Stimulated activated naive CD8-positive, alpha-beta T cell treated with anti-CD3 and anti-CD28 coated beads, Interleukin-15, Interleukin-2, amounts not matched to agents 100 ng/mL and 50 ng/mL, for 24 hours (primary cell): ENCODE data around the gene SMAD4.
"Not testable (repeated sequence)": the region's sequence is repeated elsewhere in the genome, so short reads cannot be mapped to it uniquely, and the experiment has no call there.

Experiments
- H3K27ac Mint-ChIP-seq: one replicate; pipeline ENCODE4 v1.8.0; 2021; ENCODE audit warnings: mild to moderate bottlenecking, mixed read lengths
- H3K27me3 Mint-ChIP-seq: one replicate; pipeline ENCODE4 v1.8.0; 2021; ENCODE audit warnings: mixed read lengths
- H3K36me3 Mint-ChIP-seq: one replicate; pipeline ENCODE4 v1.8.0; 2021; ENCODE audit warnings: low read depth, mixed read lengths
- H3K4me1 Mint-ChIP-seq: one replicate; pipeline ENCODE4 v1.8.0; 2021; ENCODE audit warnings: low read depth, mixed read lengths
- H3K4me3 Mint-ChIP-seq: one replicate; pipeline ENCODE4 v1.8.0; 2021; ENCODE audit warnings: mild to moderate bottlenecking, mixed read lengths
- H3K9me3 Mint-ChIP-seq: one replicate; pipeline ENCODE4 v1.8.0; 2021; ENCODE audit warnings: mixed read lengths

SMAD4 gene

DNA sequence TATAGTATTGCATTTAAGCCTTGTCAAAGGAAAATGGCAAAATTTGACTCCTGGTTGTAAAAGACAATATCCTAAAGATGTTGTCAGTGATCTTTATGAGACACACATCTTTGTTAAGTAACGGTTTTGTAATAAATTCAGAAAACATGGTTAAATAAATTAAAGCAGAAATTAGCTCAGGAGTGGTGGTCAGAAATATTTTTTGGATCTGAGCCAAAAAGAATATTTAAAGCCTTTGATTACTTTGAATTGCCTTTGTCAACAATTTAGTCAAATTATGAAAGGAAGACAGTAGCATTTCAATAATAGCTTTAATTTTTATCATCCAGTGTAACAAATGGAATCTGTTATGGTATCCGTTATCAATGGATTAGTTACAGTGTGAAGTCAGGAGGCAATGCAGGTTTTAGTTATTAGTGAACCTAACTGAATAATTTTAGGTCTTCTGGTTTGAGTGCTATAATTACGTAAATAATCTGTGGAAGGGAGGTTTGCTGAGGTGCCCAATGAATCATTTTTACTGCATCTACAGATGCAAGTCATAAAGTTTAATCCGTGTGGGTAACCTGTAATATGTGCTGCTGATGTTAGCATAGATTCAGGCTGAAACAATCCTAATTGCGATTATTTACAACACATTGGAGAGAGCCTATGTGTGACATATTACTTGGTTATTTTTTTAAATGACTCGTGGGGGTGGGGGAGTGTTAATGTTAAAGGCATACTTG is 42.7 kb downstream of the SMAD4 start:
- Mint-ChIP-seq H3K4me1 (peaks cover 46% of the 10 kb centered on the region), H3K36me3 (peaks cover 86% of the 10 kb centered on the region), H3K27ac (no peak overlapping the region), H3K9me3 (no peaks in the 10 kb centered on the region), H3K4me3 (no peak overlapping the region), H3K27me3 (no peaks in the 10 kb centered on the region)

DNA sequence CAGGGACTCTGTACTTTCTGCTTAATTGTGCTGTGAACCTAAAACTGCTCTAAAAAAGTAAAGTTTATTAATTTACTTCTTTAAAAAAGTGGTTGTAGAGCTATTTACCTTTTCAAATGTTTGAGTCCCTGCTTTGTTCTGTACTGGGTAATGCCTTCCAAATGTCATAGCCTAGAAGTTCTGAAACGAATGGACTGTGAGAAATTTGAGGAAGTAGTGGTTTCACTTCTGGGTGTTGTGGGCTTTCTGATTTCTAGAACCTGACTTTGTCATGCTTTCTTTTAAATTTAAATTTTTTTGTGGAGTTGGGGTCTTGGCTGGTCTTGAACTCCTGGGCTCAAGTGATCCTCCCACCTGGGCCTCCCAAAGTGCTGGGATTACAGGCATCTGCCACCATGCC is 44.6 kb downstream of the SMAD4 start:
- Mint-ChIP-seq H3K4me3 (no peak overlapping the region), H3K27ac (peak overlapping the region; percentile 1), H3K4me1 (peaks cover 46% of the 10 kb centered on the region), H3K27me3 (no peaks in the 10 kb centered on the region), H3K36me3 (peaks cover 84% of the 10 kb centered on the region), H3K9me3 (no peaks in the 10 kb centered on the region)

DNA sequence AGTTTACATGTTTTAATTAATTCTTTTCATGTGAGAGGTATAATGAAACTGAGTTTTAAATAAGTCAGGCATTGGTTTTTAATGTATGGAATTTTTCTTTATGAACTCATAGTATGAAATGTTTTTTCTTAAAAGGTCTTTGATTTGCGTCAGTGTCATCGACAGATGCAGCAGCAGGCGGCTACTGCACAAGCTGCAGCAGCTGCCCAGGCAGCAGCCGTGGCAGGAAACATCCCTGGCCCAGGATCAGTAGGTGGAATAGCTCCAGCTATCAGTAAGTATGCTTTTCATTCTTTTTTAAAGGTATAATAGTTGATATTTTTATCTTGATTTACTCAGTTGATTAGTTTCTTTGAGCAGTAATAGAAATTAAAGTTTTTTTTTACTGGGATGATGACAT is 46.5 kb downstream of the SMAD4 start:
- peaks cover 84% of the 10 kb centered on the region for H3K36me3 Mint-ChIP-seq

DNA sequence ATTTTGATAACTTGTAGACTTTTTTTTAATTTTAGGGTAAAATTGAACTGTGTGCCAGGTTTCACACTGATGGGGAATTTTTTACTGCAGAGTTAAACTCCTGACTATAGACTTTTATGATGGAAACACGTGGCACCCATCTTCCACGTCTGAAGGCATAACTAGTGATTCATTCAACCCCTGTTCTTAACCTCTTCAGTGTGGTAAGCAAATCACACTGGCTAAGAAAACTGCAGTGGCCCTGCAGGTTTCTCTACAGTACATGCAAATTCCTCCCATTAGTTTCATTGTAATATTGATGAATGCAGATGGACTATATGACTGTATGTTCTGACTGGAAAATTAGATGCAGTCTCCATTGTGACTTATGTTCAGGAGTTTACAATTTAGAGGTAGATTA is 47.2 kb downstream of the SMAD4 start:
- Mint-ChIP-seq H3K4me1 (peaks cover 36% of the 10 kb centered on the region), H3K36me3 (peaks cover 84% of the 10 kb centered on the region), H3K9me3 (no peaks in the 10 kb centered on the region), H3K27me3 (no peaks in the 10 kb centered on the region), H3K4me3 (no peak overlapping the region), H3K27ac (no peak overlapping the region)

More for the DNA sequence above, 46.5 kb downstream of the SMAD4 start:
- Mint-ChIP-seq H3K4me1 (peaks cover 33% of the 10 kb centered on the region), H3K4me3 (no peak overlapping the region), H3K27ac (no peak overlapping the region), H3K9me3 (no peaks in the 10 kb centered on the region), H3K27me3 (no peaks in the 10 kb centered on the region)

DNA sequence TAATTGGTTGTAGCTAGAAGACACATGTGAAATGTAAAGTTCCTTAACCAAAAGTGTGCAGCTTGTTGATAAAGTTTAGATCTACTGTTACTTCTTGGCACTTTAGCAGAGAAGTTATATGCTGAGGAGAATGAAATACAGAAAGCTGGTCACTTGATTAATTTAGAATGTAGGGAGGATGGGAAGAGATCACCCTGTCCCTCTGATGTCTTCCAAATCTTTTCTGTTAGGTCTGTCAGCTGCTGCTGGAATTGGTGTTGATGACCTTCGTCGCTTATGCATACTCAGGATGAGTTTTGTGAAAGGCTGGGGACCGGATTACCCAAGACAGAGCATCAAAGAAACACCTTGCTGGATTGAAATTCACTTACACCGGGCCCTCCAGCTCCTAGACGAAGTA is 48.0 kb downstream of the SMAD4 start:
- H3K27me3 Mint-ChIP-seq: no peaks in the 10 kb centered on the region
- no peak overlapping the region for H3K27ac Mint-ChIP-seq
- no peaks in the 10 kb centered on the region for H3K9me3 Mint-ChIP-seq
- H3K4me1 Mint-ChIP-seq: peaks cover 43% of the 10 kb centered on the region
- peaks cover 83% of the 10 kb centered on the region for H3K36me3 Mint-ChIP-seq
- no peak overlapping the region for H3K4me3 Mint-ChIP-seq

DNA sequence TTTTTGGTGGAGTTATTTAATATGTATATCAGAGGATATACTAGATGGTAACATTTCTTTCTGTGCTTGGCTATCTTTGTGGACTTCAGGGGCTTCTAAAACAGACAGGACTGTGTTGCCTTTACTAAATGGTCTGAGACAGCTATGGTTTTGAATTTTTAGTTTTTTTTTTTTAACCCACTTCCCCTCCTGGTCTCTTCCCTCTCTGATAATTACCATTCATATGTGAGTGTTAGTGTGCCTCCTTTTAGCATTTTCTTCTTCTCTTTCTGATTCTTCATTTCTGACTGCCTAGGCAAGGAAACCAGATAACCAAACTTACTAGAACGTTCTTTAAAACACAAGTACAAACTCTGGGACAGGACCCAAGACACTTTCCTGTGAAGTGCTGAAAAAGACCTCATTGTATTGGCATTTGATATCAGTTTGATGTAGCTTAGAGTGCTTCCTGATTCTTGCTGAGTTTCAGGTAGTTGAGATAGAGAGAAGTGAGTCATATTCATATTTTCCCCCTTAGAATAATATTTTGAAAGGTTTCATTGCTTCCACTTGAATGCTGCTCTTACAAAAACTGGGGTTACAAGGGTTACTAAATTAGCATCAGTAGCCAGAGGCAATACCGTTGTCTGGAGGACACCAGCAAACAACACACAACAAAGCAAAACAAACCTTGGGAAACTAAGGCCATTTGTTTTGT is 52.7 kb downstream of the SMAD4 start:
- H3K9me3 Mint-ChIP-seq: peaks cover 3% of the 10 kb centered on the region
- peak overlapping the region; percentile 37 for H3K4me3 Mint-ChIP-seq
- peak overlapping the region; percentile 93 for H3K27ac Mint-ChIP-seq
- peaks cover 93% of the 10 kb centered on the region for H3K36me3 Mint-ChIP-seq
- H3K27me3 Mint-ChIP-seq: no peaks in the 10 kb centered on the region
- H3K4me1 Mint-ChIP-seq: peaks cover 25% of the 10 kb centered on the region

DNA sequence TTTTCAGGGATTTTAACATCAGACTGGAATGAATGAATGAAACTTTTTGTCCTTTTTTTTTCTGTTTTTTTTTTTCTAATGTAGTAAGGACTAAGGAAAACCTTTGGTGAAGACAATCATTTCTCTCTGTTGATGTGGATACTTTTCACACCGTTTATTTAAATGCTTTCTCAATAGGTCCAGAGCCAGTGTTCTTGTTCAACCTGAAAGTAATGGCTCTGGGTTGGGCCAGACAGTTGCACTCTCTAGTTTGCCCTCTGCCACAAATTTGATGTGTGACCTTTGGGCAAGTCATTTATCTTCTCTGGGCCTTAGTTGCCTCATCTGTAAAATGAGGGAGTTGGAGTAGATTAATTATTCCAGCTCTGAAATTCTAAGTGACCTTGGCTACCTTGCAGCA is 53.4 kb downstream of the SMAD4 start:
- Mint-ChIP-seq H3K27ac (peak overlapping the region; percentile 93), H3K36me3 (peaks cover 91% of the 10 kb centered on the region), H3K4me3 (no peak overlapping the region), H3K9me3 (peaks cover 7% of the 10 kb centered on the region), H3K27me3 (no peaks in the 10 kb centered on the region), H3K4me1 (peaks cover 25% of the 10 kb centered on the region)

DNA sequence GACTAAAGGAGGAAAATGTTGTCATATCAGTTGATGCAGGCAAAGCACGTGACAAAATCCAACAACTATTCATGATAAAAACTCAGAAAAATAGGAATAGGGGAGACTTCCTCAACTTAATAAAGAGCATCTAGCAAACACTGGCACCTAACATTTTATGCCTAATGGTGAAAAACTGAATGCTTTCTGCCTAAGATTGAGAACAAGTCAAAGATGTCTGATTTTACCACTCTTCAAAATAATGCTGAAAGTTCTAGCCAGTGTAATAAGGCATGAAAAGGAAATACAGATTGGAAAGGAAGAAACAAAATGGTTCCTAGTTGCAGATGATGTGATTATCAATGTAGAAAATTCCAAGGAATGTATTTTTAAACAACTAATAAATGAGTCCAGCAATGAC is 58.4 kb downstream of the SMAD4 start:
- no peaks in the 10 kb centered on the region for H3K27me3 Mint-ChIP-seq
- no peak overlapping the region for H3K27ac Mint-ChIP-seq
- H3K4me3 Mint-ChIP-seq: no peak overlapping the region
- peaks cover 4% of the 10 kb centered on the region for H3K4me1 Mint-ChIP-seq
- H3K9me3 Mint-ChIP-seq: peaks cover 9% of the 10 kb centered on the region
- H3K36me3 Mint-ChIP-seq: peaks cover 47% of the 10 kb centered on the region

DNA sequence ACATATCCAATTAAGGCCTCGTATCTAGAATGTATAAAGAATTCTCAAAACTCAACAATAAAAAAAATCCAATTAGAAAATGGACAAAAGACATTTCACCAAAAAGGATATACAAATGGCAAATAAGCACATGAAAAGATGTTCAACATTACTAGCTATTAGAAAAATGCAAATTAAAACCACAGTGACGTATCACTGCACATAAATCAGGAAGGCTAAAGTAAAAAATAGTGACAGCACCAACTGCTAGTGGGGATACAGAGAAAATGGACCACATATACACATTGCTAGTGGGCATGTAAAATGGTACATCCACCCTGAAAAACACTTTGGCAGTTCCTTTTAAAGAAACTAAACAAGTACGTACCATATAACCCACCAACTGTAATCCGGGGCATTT is 59.7 kb downstream of the SMAD4 start:
- H3K9me3 Mint-ChIP-seq: peaks cover 9% of the 10 kb centered on the region
- no peaks in the 10 kb centered on the region for H3K27me3 Mint-ChIP-seq
- peaks cover 34% of the 10 kb centered on the region for H3K36me3 Mint-ChIP-seq
- H3K27ac Mint-ChIP-seq: no peak overlapping the region
- no peaks in the 10 kb centered on the region for H3K4me1 Mint-ChIP-seq
- no peak overlapping the region for H3K4me3 Mint-ChIP-seq

DNA sequence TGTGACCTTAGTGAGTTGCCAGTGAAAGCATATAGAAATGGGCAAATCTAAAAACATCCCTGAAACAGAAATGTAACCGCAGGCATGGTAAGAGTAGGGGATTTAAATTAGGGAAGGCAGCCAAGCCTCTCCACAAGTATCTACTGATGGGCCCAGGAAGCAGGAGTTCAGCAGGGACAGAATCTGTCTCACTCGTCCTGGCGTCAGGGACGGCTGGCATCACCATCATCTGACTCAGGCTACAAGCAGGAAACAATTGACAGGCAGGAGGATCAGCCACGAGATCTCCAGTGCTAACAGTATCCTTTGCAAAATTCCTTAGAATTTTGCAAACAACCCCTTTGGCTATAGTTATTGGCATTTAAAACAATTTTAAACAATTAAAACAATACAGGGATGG is 61.3 kb downstream of the SMAD4 start:
- Mint-ChIP-seq H3K9me3 (peaks cover 9% of the 10 kb centered on the region), H3K4me3 (no peak overlapping the region), H3K27ac (no peak overlapping the region), H3K4me1 (no peaks in the 10 kb centered on the region), H3K36me3 (peaks cover 18% of the 10 kb centered on the region), H3K27me3 (no peaks in the 10 kb centered on the region)

DNA sequence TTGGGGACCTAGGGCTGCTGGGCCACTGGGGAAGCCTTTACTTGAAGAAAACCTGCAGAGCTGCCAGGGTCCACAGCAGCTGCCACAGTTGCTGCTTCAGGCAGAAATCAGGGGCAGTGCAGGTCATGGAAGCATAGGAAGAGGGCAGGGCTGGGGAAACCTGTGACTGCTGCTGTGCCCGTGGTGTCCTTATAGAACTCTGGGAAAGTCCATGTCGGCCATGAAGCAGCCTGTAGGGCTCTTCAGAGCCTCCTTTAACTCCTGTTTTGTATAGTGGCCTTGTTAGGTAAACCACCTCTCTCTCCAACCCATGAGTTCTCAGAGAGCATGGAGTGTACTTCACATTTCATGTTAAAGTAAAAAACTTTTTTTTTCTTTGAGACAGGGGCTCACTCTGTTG is 62.1 kb downstream of the SMAD4 start:
- Mint-ChIP-seq H3K27me3 (no peaks in the 10 kb centered on the region), H3K27ac (no peak overlapping the region)

DNA sequence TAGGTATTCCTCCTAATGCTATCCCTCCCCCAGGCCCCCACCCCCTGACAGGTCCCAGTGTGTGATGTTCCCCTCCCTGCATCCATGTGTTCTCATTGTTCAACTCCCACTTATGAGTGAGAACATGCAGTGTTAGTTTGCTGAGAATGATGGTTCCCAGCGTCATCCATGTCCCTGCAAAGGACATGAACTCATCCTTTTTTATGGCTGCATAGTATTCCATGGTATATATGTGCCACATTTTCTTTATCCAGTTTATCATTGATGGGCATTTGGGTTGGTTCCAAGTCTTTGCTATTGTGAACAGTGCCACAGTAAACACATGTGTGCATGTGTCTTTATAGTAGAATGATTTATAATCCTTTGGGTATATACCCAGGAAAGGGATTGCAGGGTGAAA is 63.0 kb downstream of the SMAD4 start:
- not testable (repeated sequence) for H3K4me3 Mint-ChIP-seq, H3K27ac Mint-ChIP-seq, H3K36me3 Mint-ChIP-seq, H3K9me3 Mint-ChIP-seq, H3K27me3 Mint-ChIP-seq, H3K4me1 Mint-ChIP-seq

More for the DNA sequence above, 62.1 kb downstream of the SMAD4 start:
- H3K36me3 Mint-ChIP-seq: peaks cover 10% of the 10 kb centered on the region
- no peak overlapping the region for H3K4me3 Mint-ChIP-seq
- H3K4me1 Mint-ChIP-seq: no peaks in the 10 kb centered on the region
- H3K9me3 Mint-ChIP-seq: peaks cover 9% of the 10 kb centered on the region

DNA sequence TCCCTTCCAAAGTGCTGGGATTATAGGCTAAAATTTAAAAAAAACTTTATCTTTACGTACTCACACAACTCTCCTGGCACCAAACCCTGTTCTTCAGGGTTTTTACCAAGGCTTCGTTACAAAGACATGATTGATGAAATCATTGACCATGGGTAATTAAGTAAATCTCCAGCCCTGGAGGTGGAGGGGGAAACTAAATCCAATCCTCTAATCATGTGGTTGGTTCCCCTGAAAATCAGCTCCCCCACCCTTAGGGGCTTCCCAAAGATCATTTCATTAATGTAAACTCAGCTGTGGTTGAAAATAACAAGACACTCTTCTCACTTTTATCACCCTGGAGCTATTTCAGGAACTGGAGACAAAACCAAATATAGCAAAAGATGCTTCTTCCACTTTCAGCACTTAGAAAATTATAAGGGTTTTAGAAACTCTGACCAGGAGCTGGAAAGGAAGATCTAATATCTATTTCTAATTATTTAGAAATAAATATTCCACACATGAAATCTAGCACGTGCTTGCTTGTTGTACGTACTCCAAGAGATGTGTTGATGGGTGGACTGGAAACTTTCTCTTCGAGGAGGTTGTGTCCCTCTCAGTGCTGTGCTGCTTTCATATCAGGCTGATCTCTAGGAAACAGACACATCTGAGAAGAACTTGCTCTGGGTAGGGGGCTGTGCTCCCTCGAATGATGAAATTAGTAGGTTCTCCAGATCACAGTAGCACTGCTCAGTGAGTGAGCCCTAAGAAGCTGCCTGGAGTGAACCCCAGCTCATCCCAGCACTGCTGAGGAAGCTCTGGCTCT is 67.2 kb downstream of the SMAD4 start:
- H3K9me3 Mint-ChIP-seq: no peaks in the 10 kb centered on the region
- H3K4me1 Mint-ChIP-seq: no peaks in the 10 kb centered on the region
- H3K27me3 Mint-ChIP-seq: no peaks in the 10 kb centered on the region
- H3K4me3 Mint-ChIP-seq: no peak overlapping the region
- H3K36me3 Mint-ChIP-seq: no peaks in the 10 kb centered on the region
- H3K27ac Mint-ChIP-seq: no peak overlapping the region

DNA sequence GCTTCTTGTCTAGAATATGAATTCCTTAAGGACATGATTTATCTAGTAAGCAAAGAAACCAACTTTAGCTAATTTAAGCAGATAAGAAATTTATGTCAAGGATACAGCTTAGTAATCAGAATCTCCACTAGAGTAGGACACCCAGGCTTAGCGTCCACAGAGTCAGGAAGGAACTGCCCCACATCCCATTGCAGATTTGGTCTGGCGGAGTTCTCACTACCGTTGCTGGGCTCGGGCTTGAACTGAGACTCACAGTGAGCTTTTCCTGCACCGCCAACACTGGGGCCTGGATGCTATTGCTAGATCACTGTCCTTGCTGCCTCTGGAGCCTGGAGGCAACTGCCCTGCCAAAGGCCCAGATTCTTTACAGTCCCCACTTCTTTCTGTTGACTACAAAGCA is 68.1 kb downstream of the SMAD4 start:
- Mint-ChIP-seq H3K36me3 (no peaks in the 10 kb centered on the region), H3K4me3 (no peak overlapping the region), H3K9me3 (peaks cover 6% of the 10 kb centered on the region), H3K4me1 (no peaks in the 10 kb centered on the region), H3K27ac (no peak overlapping the region), H3K27me3 (no peaks in the 10 kb centered on the region)

DNA sequence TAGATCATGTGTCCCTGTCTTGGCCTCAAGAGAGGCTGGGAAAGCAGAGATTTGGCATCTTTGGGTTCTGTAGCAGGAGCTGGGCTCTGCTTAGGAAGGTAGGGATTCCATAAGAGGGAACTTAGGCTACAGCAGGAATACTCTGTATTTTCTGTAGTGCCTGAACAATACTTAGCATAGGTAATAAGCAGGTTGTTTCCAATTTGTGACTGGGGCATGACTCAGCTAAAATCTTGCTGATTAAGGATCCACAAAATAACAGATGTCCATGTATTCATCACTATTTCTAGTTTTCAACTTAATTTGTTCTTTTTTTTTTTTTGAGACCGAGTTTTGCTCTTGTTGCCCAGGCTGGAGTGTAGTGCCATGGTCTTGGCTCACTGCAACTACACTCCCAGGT is 68.5 kb downstream of the SMAD4 start:
- Mint-ChIP-seq H3K27ac (no peak overlapping the region), H3K36me3 (no peaks in the 10 kb centered on the region), H3K4me3 (no peak overlapping the region), H3K4me1 (no peaks in the 10 kb centered on the region), H3K27me3 (no peaks in the 10 kb centered on the region), H3K9me3 (peaks cover 6% of the 10 kb centered on the region)
